ENCODE data around the gene MRC2. TPM values are rescaled to one million over a fixed set of nuclear protein-coding genes. Genes with fewer than 3 reads are reported as not detected.

MRC2 gene
- polyA plus RNA-seq, 1 experiment = 61.6 TPM

DNA sequence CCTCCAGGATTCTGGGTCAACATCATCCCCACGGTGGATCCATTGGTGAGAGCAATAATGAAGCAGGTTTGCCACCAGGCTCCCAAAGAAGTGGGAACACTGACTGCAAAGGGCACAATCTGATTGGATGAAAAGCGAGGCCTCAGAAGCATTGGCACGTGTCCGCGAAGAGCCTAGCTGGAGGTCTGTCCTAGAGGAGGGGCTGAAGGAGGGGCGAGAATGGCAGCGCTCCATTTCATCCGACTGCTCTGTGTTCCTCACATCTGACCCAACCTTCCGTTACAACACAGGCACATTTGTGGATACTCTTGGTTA is 79.9 kb downstream of the MRC2 start:
- H3K9me3 ChIP-seq (ENCODE audit: control insufficient read depth, insufficient read depth, low read length) = peaks cover 22% of the 10 kb centered on the region
- no peak overlapping the region for H3K27ac ChIP-seq (ENCODE audit: low read depth, low read length)
- DNase-seq (ENCODE audit: low read depth, low spot score) = no peak
- CTCF ChIA-PET = no interaction called here
- TF ChIP-seq, protein P1, sequence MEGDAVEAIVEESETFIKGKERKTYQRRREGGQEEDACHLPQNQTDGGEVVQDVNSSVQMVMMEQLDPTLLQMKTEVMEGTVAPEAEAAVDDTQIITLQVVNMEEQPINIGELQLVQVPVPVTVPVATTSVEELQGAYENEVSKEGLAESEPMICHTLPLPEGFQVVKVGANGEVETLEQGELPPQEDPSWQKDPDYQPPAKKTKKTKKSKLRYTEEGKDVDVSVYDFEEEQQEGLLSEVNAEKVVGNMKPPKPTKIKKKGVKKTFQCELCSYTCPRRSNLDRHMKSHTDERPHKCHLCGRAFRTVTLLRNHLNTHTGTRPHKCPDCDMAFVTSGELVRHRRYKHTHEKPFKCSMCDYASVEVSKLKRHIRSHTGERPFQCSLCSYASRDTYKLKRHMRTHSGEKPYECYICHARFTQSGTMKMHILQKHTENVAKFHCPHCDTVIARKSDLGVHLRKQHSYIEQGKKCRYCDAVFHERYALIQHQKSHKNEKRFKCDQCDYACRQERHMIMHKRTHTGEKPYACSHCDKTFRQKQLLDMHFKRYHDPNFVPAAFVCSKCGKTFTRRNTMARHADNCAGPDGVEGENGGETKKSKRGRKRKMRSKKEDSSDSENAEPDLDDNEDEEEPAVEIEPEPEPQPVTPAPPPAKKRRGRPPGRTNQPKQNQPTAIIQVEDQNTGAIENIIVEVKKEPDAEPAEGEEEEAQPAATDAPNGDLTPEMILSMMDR (IDR thresholded peaks at IDR 0.05; ENCODE audit: low read depth, low read length) = no peak
- no peak overlapping the region for H3K4me3 ChIP-seq (ENCODE audit: low read depth, low read length)
- no peaks in the 10 kb centered on the region for H3K27me3 ChIP-seq (ENCODE audit: control insufficient read depth, insufficient read depth, low read length)
- POLR2A ChIA-PET = no interaction called here

DNA sequence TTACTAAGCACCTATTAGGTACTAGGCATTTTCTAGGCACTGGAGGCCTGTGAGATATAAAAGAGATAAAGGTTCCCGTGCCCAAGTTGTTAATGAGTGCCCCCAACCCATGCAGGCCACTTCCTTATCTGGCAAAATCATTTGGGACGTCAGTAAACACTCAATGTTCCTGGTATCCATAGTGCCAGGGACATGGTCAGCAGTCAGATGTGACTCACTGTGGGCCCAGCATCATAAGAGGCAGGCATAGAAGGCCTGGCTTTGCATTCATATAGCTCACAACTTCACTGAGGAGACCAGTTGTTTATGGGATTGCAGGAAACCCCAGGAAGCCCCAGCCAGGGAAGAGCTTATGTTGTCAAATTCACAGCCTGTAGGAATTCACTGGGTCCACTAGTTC is 81.1 kb downstream of the MRC2 start:
- POLR2A ChIA-PET = interaction anchor here (0.6 kb wide), 1 partner anchor 14 kb away, joined by 3 read pairs; no protein-coding TSS in a partner anchor
- Histone ChIP-seq H3K27me3 (ENCODE audit: control insufficient read depth, insufficient read depth, low read length) (no peaks in the 10 kb centered on the region), H3K9me3 (ENCODE audit: control insufficient read depth, insufficient read depth, low read length) (peaks cover 22% of the 10 kb centered on the region), H3K27ac (ENCODE audit: low read depth, low read length) (no peak overlapping the region), H3K4me3 (ENCODE audit: low read depth, low read length) (no peak overlapping the region)
- TF ChIP-seq, protein P1 (IDR thresholded peaks at IDR 0.05; ENCODE audit: low read depth, low read length) = no peak
- CTCF ChIA-PET = interaction anchor here (0.8 kb wide), 1 partner anchor 374 kb away, joined by 3 read pairs; no protein-coding TSS in a partner anchor
- no peak for DNase-seq (ENCODE audit: low read depth, low spot score)

DNA sequence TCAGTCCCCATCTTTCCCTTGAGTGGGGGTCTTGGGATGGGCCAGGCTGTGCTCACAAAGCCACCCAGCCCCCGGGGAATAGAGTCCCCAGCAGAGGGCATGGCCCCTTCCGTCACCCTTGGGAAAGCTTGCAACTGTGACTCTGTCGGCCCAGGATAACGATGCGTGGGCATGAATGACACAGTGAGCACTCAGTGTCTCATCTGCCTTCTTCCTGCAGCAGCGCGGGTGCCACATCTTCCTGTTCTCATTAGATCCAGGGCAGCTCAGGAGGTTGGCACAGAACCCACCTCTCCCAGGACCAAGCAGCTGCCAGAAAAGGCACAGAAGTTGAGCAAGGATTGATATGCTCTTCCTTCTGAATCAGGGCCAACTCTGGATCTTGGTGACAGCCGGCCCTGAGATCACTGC is 84.7 kb downstream of the MRC2 start:
- Histone ChIP-seq H3K9me3 (ENCODE audit: control insufficient read depth, insufficient read depth, low read length) (peaks cover 19% of the 10 kb centered on the region), H3K4me3 (ENCODE audit: low read depth, low read length) (no peak overlapping the region), H3K27me3 (ENCODE audit: control insufficient read depth, insufficient read depth, low read length) (no peaks in the 10 kb centered on the region), H3K27ac (ENCODE audit: low read depth, low read length) (no peak overlapping the region)
- POLR2A ChIA-PET = no interaction called here
- TF ChIP-seq, protein P1 (IDR thresholded peaks at IDR 0.05; ENCODE audit: low read depth, low read length) = no peak
- CTCF ChIA-PET = no interaction called here
- no peak for DNase-seq (ENCODE audit: low read depth, low spot score)

DNA sequence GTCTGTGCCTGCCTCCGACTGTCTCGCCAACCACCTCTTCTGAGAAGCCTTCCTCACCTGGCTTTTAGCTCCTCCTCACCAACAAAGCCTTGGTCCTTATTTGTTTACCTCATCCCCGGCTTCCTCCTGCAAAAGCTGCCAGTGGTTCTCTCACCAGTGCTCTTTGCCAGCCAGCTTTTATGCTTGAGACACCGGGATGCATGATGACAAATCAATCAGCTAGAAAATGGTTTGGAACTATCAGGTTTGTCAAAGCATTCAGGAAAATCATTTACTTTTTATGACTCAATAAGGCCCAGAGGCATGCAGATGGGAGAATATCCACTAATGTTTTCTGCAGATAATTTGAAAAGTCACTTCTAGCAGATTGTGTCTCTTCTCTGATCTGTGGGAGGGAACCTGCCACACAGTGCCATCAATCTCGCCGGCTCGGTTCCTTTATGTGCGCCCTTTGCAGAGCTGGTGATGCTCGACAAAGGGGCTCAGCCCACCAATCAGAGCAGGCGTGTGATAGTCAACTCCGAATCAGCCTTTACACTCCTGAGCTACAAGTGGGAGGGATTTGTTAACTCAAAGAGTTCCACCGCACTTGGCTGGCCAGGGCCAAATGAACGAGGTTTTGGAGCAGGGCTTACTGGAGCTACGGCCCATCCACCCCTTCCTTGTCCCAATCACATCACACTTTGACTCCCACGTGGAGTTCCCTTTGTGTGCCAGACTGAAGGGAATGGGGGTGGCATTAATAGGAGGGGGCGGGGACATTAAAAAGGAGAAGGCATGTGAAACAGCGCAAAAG is 85.8 kb downstream of the MRC2 start:
- TF ChIP-seq, protein P1 (IDR thresholded peaks at IDR 0.05; ENCODE audit: low read depth, low read length) = no peak
- CTCF ChIA-PET = no interaction called here
- H3K27me3 ChIP-seq (ENCODE audit: control insufficient read depth, insufficient read depth, low read length) = no peaks in the 10 kb centered on the region
- POLR2A ChIA-PET = no interaction called here
- no peak for DNase-seq (ENCODE audit: low read depth, low spot score)
- no peak overlapping the region for H3K27ac ChIP-seq (ENCODE audit: low read depth, low read length)
- peaks cover 14% of the 10 kb centered on the region for H3K9me3 ChIP-seq (ENCODE audit: control insufficient read depth, insufficient read depth, low read length)
- H3K4me3 ChIP-seq (ENCODE audit: low read depth, low read length) = no peak overlapping the region

DNA sequence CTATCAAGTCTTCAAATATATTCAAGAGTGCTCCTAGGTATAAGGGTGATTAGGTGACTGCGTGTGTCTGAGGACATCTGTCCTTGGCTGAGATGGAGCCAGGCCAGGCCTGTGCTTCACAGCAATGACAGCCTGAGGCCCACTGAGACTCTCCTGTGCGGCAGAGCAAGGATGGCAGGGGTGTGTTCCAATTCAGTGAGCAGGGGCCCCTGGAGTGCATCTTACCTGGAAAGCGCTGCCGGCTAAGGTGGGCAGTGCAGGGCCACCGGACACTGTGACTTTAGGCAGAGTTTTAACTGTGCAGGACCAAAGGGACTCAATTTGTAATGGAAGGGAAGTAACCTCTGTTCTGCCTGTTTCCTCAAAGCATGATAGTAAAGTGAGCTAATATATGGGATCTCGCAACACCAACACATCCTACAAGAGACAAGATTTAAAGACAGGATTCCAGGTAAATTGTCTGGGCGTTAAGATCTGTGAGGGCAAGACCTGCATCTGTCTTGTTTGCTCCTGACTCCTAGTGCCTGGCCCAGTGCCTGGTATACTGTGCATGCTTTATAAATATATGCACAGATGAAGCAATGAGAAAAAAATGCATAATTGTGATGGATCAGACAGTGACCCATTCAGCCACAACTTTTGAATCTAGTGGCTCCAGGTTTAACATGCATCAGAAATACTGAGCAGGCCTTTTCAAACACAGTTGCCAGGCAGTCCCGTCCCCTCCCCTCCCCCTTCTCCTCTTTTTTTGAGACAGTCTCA is 86.7 kb downstream of the MRC2 start:
- CTCF ChIA-PET = no interaction called here
- POLR2A ChIA-PET = interaction anchor here (0.7 kb wide), 1 partner anchor 267 kb away, joined by 3 read pairs; no protein-coding TSS in a partner anchor
- peaks cover 5% of the 10 kb centered on the region for H3K9me3 ChIP-seq (ENCODE audit: control insufficient read depth, insufficient read depth, low read length)
- TF ChIP-seq, protein P1 (IDR thresholded peaks at IDR 0.05; ENCODE audit: low read depth, low read length) = no peak
- no peak overlapping the region for H3K27ac ChIP-seq (ENCODE audit: low read depth, low read length)
- H3K27me3 ChIP-seq (ENCODE audit: control insufficient read depth, insufficient read depth, low read length) = no peaks in the 10 kb centered on the region
- DNase-seq (ENCODE audit: low read depth, low spot score) = no peak
- H3K4me3 ChIP-seq (ENCODE audit: low read depth, low read length) = no peak overlapping the region

Data from AG04450 (cell line).